GM12878 (cell line): ENCODE measurements around the gene CCDC160. TPM values are rescaled to one million over a fixed set of nuclear protein-coding genes. Genes with fewer than 3 reads are reported as not detected.

ENCODE experiments used
- ATAC-seq: fragments of 200-7000 bp; cut with Tn5 transposase; 3 replicates; pipeline ENCODE4 v1.9.1; 2020; ENCODE audit warnings: mild to moderate bottlenecking, moderate library complexity
- BruUV-seq: library from RNA; stranded (reverse); fragments of 400-500 nt; replicated peaks from 2 replicates; lab custom pipeline; 2021; lab: Mats Ljungman, UMichigan
- CTCF ChIA-PET: fragments of 300-600 bp; sonication (Branson Sonifier 250); formaldehyde crosslinking; extraction: SDS; loops from one replicate; lab custom pipeline; 2021; ENCODE audit warnings: inconsistent platforms; lab: Yijun Ruan, JAX
- POLR2A ChIA-PET: fragments of 350-600 bp; formaldehyde crosslinking; extraction: SDS; loops from one replicate; lab custom pipeline; 2021; ENCODE audit warnings: inconsistent platforms; lab: Charles Lee
- RAD21 ChIA-PET: fragments of 300-600 bp; sonication (Branson Sonifier 250); formaldehyde crosslinking; loops from one replicate; lab custom pipeline; 2023; ENCODE audit warnings: antibody characterized with exemption; ENCODE audit not compliant: unreplicated experiment; lab: Charles Lee
- SMC1A ChIA-PET: fragments of 300-600 bp; sonication (Branson Sonifier 250); formaldehyde crosslinking; loops from one replicate; lab custom pipeline; 2023; ENCODE audit not compliant: unreplicated experiment, uncharacterized antibody; lab: Charles Lee
- DNase-seq: peaks from one replicate; pipeline ENCODE4 v3.0.0-alpha.2; 2011; ENCODE audit warnings: low read depth, low spot score
- FAIRE-seq: peaks from 3 replicates; lab custom pipeline; 2011; peaks lifted over from hg19 to GRCh38; lab: Jason Lieb, UNC
- H2AFZ ChIP-seq: 2 replicates; pipeline ENCODE4 v1.6.0; 2011; ENCODE audit warnings: low read depth, low read length, control low read depth; ENCODE audit not compliant: control insufficient read depth
- H3K27ac ChIP-seq: 2 replicates; pipeline ENCODE4 v1.5.1; 2011; ENCODE audit warnings: control low read depth; ENCODE audit not compliant: control insufficient read depth, insufficient read depth
- H3K27me3 ChIP-seq, 2 experiments: replicated peaks in 1 of 2; 2 replicates each; pipeline versions ENCODE4 v1.6.0 to v1.6.1; 2011; ENCODE audit warnings: low read length in 1 of 2; ENCODE audit not compliant: control insufficient read depth in 2 of 2, insufficient read depth in 2 of 2
- H3K36me3 ChIP-seq, 2 experiments: 2 replicates each; pipeline ENCODE4 v1.5.1; 2011; ENCODE audit warnings: low read length in 1 of 2; ENCODE audit not compliant: control insufficient read depth in 2 of 2, insufficient read depth in 2 of 2
- H3K4me1 ChIP-seq: 2 replicates; pipeline ENCODE4 v1.6.1; 2011; ENCODE audit warnings: mild to moderate bottlenecking, low read length, moderate library complexity, mixed read lengths; ENCODE audit not compliant: control insufficient read depth, insufficient read depth
- H3K4me2 ChIP-seq: 2 replicates; pipeline ENCODE4 v1.6.0; 2011; ENCODE audit warnings: control low read depth; ENCODE audit not compliant: control insufficient read depth, insufficient read depth
- H3K4me3 ChIP-seq: fragments of 200-600 bp; sonication (generic); 2 replicates; pipeline ENCODE4 v1.5.1; 2016
- H3K79me2 ChIP-seq: 2 replicates; pipeline ENCODE4 v1.6.0; 2011; ENCODE audit warnings: low read length; ENCODE audit not compliant: control insufficient read depth, insufficient read depth
- H3K9ac ChIP-seq: 2 replicates; pipeline ENCODE4 v1.8.0; 2011; ENCODE audit warnings: low read length, control low read depth, mixed read lengths; ENCODE audit not compliant: control insufficient read depth, insufficient read depth
- H3K9me3 ChIP-seq: replicated peaks from 3 replicates; pipeline ENCODE4 v1.5.1; 2011; ENCODE audit warnings: mild to moderate bottlenecking, low read length; ENCODE audit not compliant: control insufficient read depth, insufficient read depth
- H4K20me1 ChIP-seq: 2 replicates; pipeline ENCODE4 v1.6.0; 2011; ENCODE audit not compliant: control insufficient read depth, insufficient read depth
- BCL3 ChIP-seq: IDR thresholded peaks from 2 replicates; pipeline ENCODE4 v1.6.1; 2011; ENCODE audit warnings: borderline replicate concordance, low read depth, mild to moderate bottlenecking, moderate library complexity, low read length; ENCODE audit not compliant: insufficient read depth, poor library complexity, severe bottlenecking
- BMI1 ChIP-seq: fragments of 450-650 bp; IDR thresholded peaks from 2 replicates; pipeline ENCODE4 v1.6.1; 2016; ENCODE audit warnings: mild to moderate bottlenecking, moderate library complexity, borderline replicate concordance
- HSF1 ChIP-seq: fragments of 150-350 bp; IDR thresholded peaks from 2 replicates; pipeline ENCODE4 v1.6.1; 2014; ENCODE audit warnings: mild to moderate bottlenecking, low read depth, low read length
- IKZF1 ChIP-seq: fragments of 450-650 bp; conservative IDR thresholded peaks from 2 replicates; pipeline ENCODE4 v1.6.1; 2017; ENCODE audit warnings: antibody characterized with exemption, mild to moderate bottlenecking
- IRF5 ChIP-seq: fragments of 450-650 bp; IDR thresholded peaks from 2 replicates; pipeline ENCODE4 v1.6.1; 2017; ENCODE audit warnings: borderline replicate concordance
- KDM1A ChIP-seq: fragments of 200-600 bp; sonication (generic); IDR thresholded peaks from 2 replicates; pipeline ENCODE4 v1.6.1; 2016; ENCODE audit warnings: borderline replicate concordance
- NBN ChIP-seq: fragments of 450-650 bp; IDR thresholded peaks from 2 replicates; pipeline ENCODE4 v1.6.1; 2016
- NFIC ChIP-seq: IDR thresholded peaks from 2 replicates; pipeline ENCODE4 v1.6.1; 2012; ENCODE audit warnings: low read depth, mild to moderate bottlenecking, inconsistent platforms, low read length, moderate library complexity
- NFYA ChIP-seq: IDR thresholded peaks from 2 replicates; pipeline ENCODE4 v1.6.1; 2011; ENCODE audit warnings: low read depth, mild to moderate bottlenecking, low read length, improper control_type of control experiment, borderline replicate concordance
- SREBF1 ChIP-seq: IDR thresholded peaks from 2 replicates; pipeline ENCODE4 v1.6.1; 2012; ENCODE audit warnings: mild to moderate bottlenecking, low read length
- SREBF2 ChIP-seq: IDR thresholded peaks from 2 replicates; pipeline ENCODE4 v1.6.1; 2012; ENCODE audit warnings: mild to moderate bottlenecking, low read length
- ZNF24 ChIP-seq: fragments of 450-650 bp; IDR thresholded peaks from 2 replicates; pipeline ENCODE4 v1.6.1; 2017; ENCODE audit warnings: antibody characterized with exemption, mild to moderate bottlenecking
- ZNF687 ChIP-seq: fragments of 450-650 bp; IDR thresholded peaks from 2 replicates; pipeline ENCODE4 v1.6.1; 2017; ENCODE audit warnings: mild to moderate bottlenecking, moderate library complexity
- WGBS: methylation state at CpG from one replicate; pipeline ENCODE4 v1.1.6; 2016; ENCODE audit warnings: low lambda C conversion rate; ENCODE audit not compliant: insufficient replicate concordance, insufficient coverage; ENCODE audit errors: missing lambda C conversion rate; 5-methylcytosine and 5-hydroxymethylcytosine counted together
- in situ Hi-C: fragments of 300-500 bp; cut with MboI; formaldehyde crosslinking; loops from 9 replicates; pipeline ENCODE4 v1.14.3; 2018; ENCODE audit warnings: mixed read lengths
- intact Hi-C: fragments of 100-400 bp; cut with micrococcal nuclease; formaldehyde crosslinking; loops from one replicate; pipeline ENCODE4 v1.14.2; 2022; ENCODE audit not compliant: unreplicated experiment
- polyA plus RNA-seq, 11 experiments: library from polyadenylated mRNA; depleted of rRNA in 4 of 11; unstranded in 6 of 11; stranded (reverse) in 5 of 11; fragments of >200 nt; fragmentation: Nextera tagmentation in 4 of 11; fragmentation: Illumina TruSeq in 1 of 11; extraction: Ambion mirVana in 4 of 11; extraction: Trizol in 1 of 11; gene quantifications; 1 replicate in 1 of 11; 2 replicates in 10 of 11; pipeline versions ENCODE4 v1.2.1 to v1.2.3, GENCODE V29; 2011 to 2016; ENCODE audit warnings: inconsistent platforms in 2 of 11, missing spikeins in 2 of 11, low read depth in 1 of 11
- total RNA-seq, 4 experiments: library from RNA; depleted of rRNA in 3 of 4; stranded (reverse); fragments of >200 nt in 3 of 4; fragmentation: Illumina TruSeq in 1 of 4; extraction: Trizol in 1 of 4; gene quantifications; 2 replicates each; pipeline versions ENCODE4 v1.2.1 to v1.2.3, GENCODE V29; 2013 to 2021

The CCDC160 gene
- total and polyA plus RNA-seq, 10 of the 15 experiments (the other 5 are each of a cell fraction or from before 2014, with no cell fraction given): not detected

GRCh38 chrX:134241960-134242619, 5.1 kb downstream of the CCDC160 start:
- no peak overlapping the region for H3K27ac ChIP-seq
- in situ Hi-C loops: no loop called here
- ChIA-PET CTCF (interaction anchor here (1.0 kb wide), 2 partner anchors 9 to 12 kb away, joined by 3 to 4 read pairs; no protein-coding TSS in a partner anchor), SMC1A (no interaction called here), POLR2A (no interaction called here), RAD21 (no interaction called here)
- no peak overlapping the region for H3K4me3 ChIP-seq
- 57% methylated on average over 1 of the region's 1 CpG for WGBS
- ATAC-seq: 0 out of 3 replicates have a peak, but pooled peaks have one; percentile 27
- H3K9me3 ChIP-seq: no peaks in the 10 kb centered on the region
- H2AFZ ChIP-seq: no peak overlapping the region; the same call in 1 of the 2 replicates
- H3K4me1 ChIP-seq: no peaks in the 10 kb centered on the region
- intact Hi-C loops: no loop called here
- H4K20me1 ChIP-seq: no peaks in the 10 kb centered on the region
- H3K4me2 ChIP-seq: no peak overlapping the region
- no peak for FAIRE-seq
- no TSS peak for BruUV-seq
- H3K27me3 ChIP-seq: no peaks in the 10 kb centered on the region; a peak in 1 of 4 replicates
- H3K36me3 ChIP-seq: no peaks in the 10 kb centered on the region
- H3K79me2 ChIP-seq: no peaks in the 10 kb centered on the region
- no peak for DNase-seq
- H3K9ac ChIP-seq: no peak overlapping the region
- no peak for TF ChIP-seq KDM1A
- TF ChIP-seq IRF5: no peak
- TF ChIP-seq BCL3: no peak
- no peak for TF ChIP-seq NFYA
- TF ChIP-seq IKZF1: no peak
- no peak for TF ChIP-seq BMI1
- TF ChIP-seq SREBF2: no peak
- no peak for TF ChIP-seq HSF1
- no peak for TF ChIP-seq NFIC
- TF ChIP-seq SREBF1: no peak
- TF ChIP-seq NBN: no peak
- no peak for TF ChIP-seq ZNF24
- TF ChIP-seq ZNF687: no peak
